Endometrial microvascular endothelial cells (primary cell): Measurements from ENCODE around the gene SLC17A9. TPM values are rescaled to one million over a fixed set of nuclear protein-coding genes. Genes with fewer than 3 reads are reported as not detected.
"Not testable (repeated sequence)": the region's sequence is repeated elsewhere in the genome, so short reads cannot be mapped to it uniquely, and the experiment has no call there.

ENCODE experiments used
- in situ Hi-C: cut with HindIII; loops from 2 replicates; pipeline ENCODE4 v1.10.0; 2017; ENCODE audit warnings: low sequenced_read_pairs, low pct_unique_long_range_greater_than_20kb; ENCODE audit errors: inconsistent ontology term
- total RNA-seq: library from RNA; depleted of rRNA; stranded (reverse); fragments of >200 nt; gene quantifications from one replicate; pipeline ENCODE4 v1.2.3, GENCODE V29; 2015; ENCODE audit errors: inconsistent ontology term

SLC17A9 gene
- total RNA-seq, 1 donor from 2014 or later = 18.6 TPM

- in situ Hi-C loops = no loop called here
Measured at GRCh38 chr20:62918147-62918546, 34.4 kb upstream of the SLC17A9 start.

GRCh38 chr20:62918831-62919230, 33.7 kb upstream of the SLC17A9 start:
- in situ Hi-C loops = no loop called here

GRCh38 chr20:62920039-62920645, 32.4 kb upstream of the SLC17A9 start:
- in situ Hi-C loops = no loop called here

GRCh38 chr20:62921119-62921687, 31.3 kb upstream of the SLC17A9 start:
- in situ Hi-C loops = no loop called here

GRCh38 chr20:62922451-62922921, 30.0 kb upstream of the SLC17A9 start:
- in situ Hi-C loops = no loop called here

GRCh38 chr20:62923059-62923668, 29.3 kb upstream of the SLC17A9 start:
- in situ Hi-C loops = not testable (repeated sequence)

GRCh38 chr20:62923669-62924441, 28.7 kb upstream of the SLC17A9 start:
- in situ Hi-C loops = no loop called here

- in situ Hi-C loops = no loop called here
Measured at GRCh38 chr20:62924442-62925075, 27.9 kb upstream of the SLC17A9 start.

GRCh38 chr20:62925076-62925419, 27.5 kb upstream of the SLC17A9 start:
- in situ Hi-C loops = no loop called here

GRCh38 chr20:62925420-62926228, 26.9 kb upstream of the SLC17A9 start:
- in situ Hi-C loops = no loop called here

- in situ Hi-C loops = no loop called here
Measured at GRCh38 chr20:62926229-62927127, 26.0 kb upstream of the SLC17A9 start, which contains the start of gene DIDO1. DIDO1 (minus strand) TSS chr20:62926505.

- in situ Hi-C loops = no loop called here
Measured at GRCh38 chr20:62927128-62927705, 25.3 kb upstream of the SLC17A9 start.

- in situ Hi-C loops = no loop called here
Measured at GRCh38 chr20:62928246-62928939, 24.1 kb upstream of the SLC17A9 start.

- in situ Hi-C loops = no loop called here
Measured at GRCh38 chr20:62929051-62929538, 23.4 kb upstream of the SLC17A9 start.

GRCh38 chr20:62931464-62931863, 21.0 kb upstream of the SLC17A9 start:
- in situ Hi-C loops = no loop called here

GRCh38 chr20:62933966-62934365, 18.5 kb upstream of the SLC17A9 start:
- in situ Hi-C loops = no loop called here
